HG03060 (cell line): ENCODE results near the gene MTCH1.

Experiments used
- ATAC-seq: cut with Tn5 transposase; IDR thresholded peaks from one replicate; pipeline ENCODE4 v1.9.1; 2021; ENCODE audit warnings: low read depth, moderate number of reproducible peaks; ENCODE audit not compliant: unreplicated experiment

The MTCH1 gene

GRCh38 chr6:36928547-36928918 is 57.5 kb downstream of the MTCH1 start:
- no peak for ATAC-seq

GRCh38 chr6:36927691-36928546 is 58.1 kb downstream of the MTCH1 start:
- no peak for ATAC-seq

- ATAC-seq, result no peak
These were observed 59.1 kb downstream of the MTCH1 start for GRCh38 chr6:36926708-36927513.

GRCh38 chr6:36925809-36926208 is 60.2 kb downstream of the MTCH1 start:
- ATAC-seq, result no peak

GRCh38 chr6:36924778-36925374 is 61.1 kb downstream of the MTCH1 start:
- ATAC-seq, result no peak

- no peak for ATAC-seq
These were observed 61.9 kb downstream of the MTCH1 start for GRCh38 chr6:36924131-36924530.

- no peak for ATAC-seq
These were observed 65.5 kb downstream of the MTCH1 start for GRCh38 chr6:36920546-36920945.

GRCh38 chr6:36920049-36920448 is 65.9 kb downstream of the MTCH1 start:
- ATAC-seq, result no peak
